Measurements from ENCODE around the gene BANP. TPM values are rescaled to one million over a fixed set of nuclear protein-coding genes. Genes with fewer than 3 reads are reported as not detected.

BANP gene
- total and polyA plus RNA-seq, 12 donors = 6.1 to 20.4 (median 13.5) TPM

- 87 to 97% methylated on average over 12 of the region's 12 CpGs for WGBS, 2 donors
- DNase-seq (no peak), ATAC-seq (no peak)
- Histone ChIP-seq H3K36me3 (peaks cover 0 to 55% (median 8%) of the 10 kb centered on the region in 9 donors), H3K27ac (no peak overlapping the region), H3K27me3 (no peaks in the 10 kb centered on the region), H3K9me3 (no peaks in the 10 kb centered on the region), H3K4me3 (no peak overlapping the region), H3K4me1 (peaks cover 0 to 23% (median 20%) of the 10 kb centered on the region in 9 donors)
- intact Hi-C loops (cut with DNase I) = no loop called here
- no peak for TF ChIP-seq CTCF (IDR thresholded peaks at IDR 0.05)
Observed at GRCh38 chr16:88058817-88059216, 107.6 kb downstream of the BANP start.

- WGBS, 2 donors = 97% methylated on average over 26 to 27 of the region's 27 CpGs
- ATAC-seq = peak in 1 of 8 donors; percentile 23
- TF ChIP-seq CTCF (IDR thresholded peaks at IDR 0.05) = no peak
Observed at GRCh38 chr16:88059701-88060386, 108.6 kb downstream of the BANP start.

GRCh38 chr16:88060524-88061219, 109.4 kb downstream of the BANP start:
- Histone ChIP-seq H3K4me1 (peaks cover 0 to 25% (median 20%) of the 10 kb centered on the region in 9 donors), H3K27me3 (no peaks in the 10 kb centered on the region), H3K36me3 (peaks cover 0 to 57% (median 8%) of the 10 kb centered on the region in 9 donors), H3K9me3 (no peaks in the 10 kb centered on the region), H3K27ac (no peak overlapping the region), H3K4me3 (no peak overlapping the region)
- WGBS, 2 donors = 93 to 96% methylated on average over 30 of the region's 30 CpGs
- intact Hi-C loops (cut with DNase I) = loop anchor here in 1 of 10 donors (10.0 kb wide), 1 partner anchor 76 kb away; no protein-coding TSS in a partner anchor
- no peak for TF ChIP-seq CTCF (IDR thresholded peaks at IDR 0.05)
- no peak for DNase-seq
- ATAC-seq = no peak

More at GRCh38 chr16:88059701-88060386, 108.6 kb downstream of the BANP start:
- intact Hi-C loops (cut with DNase I) = loop anchor here in 1 of 10 donors (10.0 kb wide), 1 partner anchor 75 kb away; no protein-coding TSS in a partner anchor
- DNase-seq = no peak
- Histone ChIP-seq H3K27me3 (no peaks in the 10 kb centered on the region), H3K4me1 (peaks cover 0 to 25% (median 20%) of the 10 kb centered on the region in 9 donors), H3K9me3 (no peaks in the 10 kb centered on the region), H3K36me3 (peaks cover 0 to 57% (median 8%) of the 10 kb centered on the region in 9 donors), H3K27ac (no peak overlapping the region), H3K4me3 (no peak overlapping the region)

GRCh38 chr16:88061346-88062110, 110.3 kb downstream of the BANP start:
- Histone ChIP-seq H3K4me1 (peaks cover 0 to 25% (median 20%) of the 10 kb centered on the region in 9 donors), H3K9me3 (no peaks in the 10 kb centered on the region), H3K36me3 (peaks cover 0 to 62% (median 8%) of the 10 kb centered on the region in 9 donors), H3K4me3 (no peak overlapping the region), H3K27me3 (no peaks in the 10 kb centered on the region), H3K27ac (peak overlapping the region in 4 of 10 donors; percentile 57 to 66 (median 60))
- TF ChIP-seq CTCF (IDR thresholded peaks at IDR 0.05) = no peak
- intact Hi-C loops (cut with DNase I) = loop anchor here in 1 of 10 donors (10.0 kb wide), 1 partner anchor 77 kb away; no protein-coding TSS in a partner anchor
- ATAC-seq (no peak), DNase-seq (no peak)
- 92 to 93% methylated on average over 14 of the region's 14 CpGs for WGBS, 2 donors
